Measurements from ENCODE around the gene PPEF1. TPM values are rescaled to one million over a fixed set of nuclear protein-coding genes. Genes with fewer than 3 reads are reported as not detected.

Gene PPEF1
- total RNA-seq, 2 experiments from 2014 or later, result not detected

DNA sequence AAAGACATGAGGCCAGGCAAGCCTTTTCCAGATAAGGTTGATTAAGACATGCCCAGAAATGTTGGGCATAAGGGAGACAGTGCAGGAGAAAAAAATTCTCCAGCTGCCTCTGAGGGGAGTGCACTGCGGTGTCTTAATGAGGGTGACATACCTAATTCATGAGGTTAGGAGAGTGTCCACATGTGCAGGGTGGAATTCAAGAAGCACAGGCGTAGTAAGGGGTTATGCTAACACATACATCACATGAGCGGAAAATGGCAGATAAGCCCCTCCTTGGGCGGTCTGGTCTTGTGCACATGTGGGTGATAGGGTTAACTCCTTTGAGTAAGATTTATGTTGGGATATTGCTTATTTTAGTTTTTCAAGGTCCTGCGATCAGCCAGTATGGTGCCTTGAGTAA, 154.1 kb downstream of the PPEF1 start:
- CTCF ChIA-PET, result no interaction called here
- POLR2A ChIA-PET, result no interaction called here
- Mint-ChIP-seq H3K4me1 (ENCODE audit: low read depth) (peaks cover 3% of the 10 kb centered on the region), H3K4me3 (no peak overlapping the region), H3K27ac (no peak overlapping the region), H3K36me3 (ENCODE audit: low read depth) (no peaks in the 10 kb centered on the region), H3K27me3 (no peaks in the 10 kb centered on the region), H3K9me3 (no peaks in the 10 kb centered on the region)
- ATAC-seq (no peak), DNase-seq (no peak)
- TF ChIP-seq, protein P1, sequence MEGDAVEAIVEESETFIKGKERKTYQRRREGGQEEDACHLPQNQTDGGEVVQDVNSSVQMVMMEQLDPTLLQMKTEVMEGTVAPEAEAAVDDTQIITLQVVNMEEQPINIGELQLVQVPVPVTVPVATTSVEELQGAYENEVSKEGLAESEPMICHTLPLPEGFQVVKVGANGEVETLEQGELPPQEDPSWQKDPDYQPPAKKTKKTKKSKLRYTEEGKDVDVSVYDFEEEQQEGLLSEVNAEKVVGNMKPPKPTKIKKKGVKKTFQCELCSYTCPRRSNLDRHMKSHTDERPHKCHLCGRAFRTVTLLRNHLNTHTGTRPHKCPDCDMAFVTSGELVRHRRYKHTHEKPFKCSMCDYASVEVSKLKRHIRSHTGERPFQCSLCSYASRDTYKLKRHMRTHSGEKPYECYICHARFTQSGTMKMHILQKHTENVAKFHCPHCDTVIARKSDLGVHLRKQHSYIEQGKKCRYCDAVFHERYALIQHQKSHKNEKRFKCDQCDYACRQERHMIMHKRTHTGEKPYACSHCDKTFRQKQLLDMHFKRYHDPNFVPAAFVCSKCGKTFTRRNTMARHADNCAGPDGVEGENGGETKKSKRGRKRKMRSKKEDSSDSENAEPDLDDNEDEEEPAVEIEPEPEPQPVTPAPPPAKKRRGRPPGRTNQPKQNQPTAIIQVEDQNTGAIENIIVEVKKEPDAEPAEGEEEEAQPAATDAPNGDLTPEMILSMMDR (IDR thresholded peaks at IDR 0.05), result no peak
- intact Hi-C loops (cut with micrococcal nuclease), result no loop called here

DNA sequence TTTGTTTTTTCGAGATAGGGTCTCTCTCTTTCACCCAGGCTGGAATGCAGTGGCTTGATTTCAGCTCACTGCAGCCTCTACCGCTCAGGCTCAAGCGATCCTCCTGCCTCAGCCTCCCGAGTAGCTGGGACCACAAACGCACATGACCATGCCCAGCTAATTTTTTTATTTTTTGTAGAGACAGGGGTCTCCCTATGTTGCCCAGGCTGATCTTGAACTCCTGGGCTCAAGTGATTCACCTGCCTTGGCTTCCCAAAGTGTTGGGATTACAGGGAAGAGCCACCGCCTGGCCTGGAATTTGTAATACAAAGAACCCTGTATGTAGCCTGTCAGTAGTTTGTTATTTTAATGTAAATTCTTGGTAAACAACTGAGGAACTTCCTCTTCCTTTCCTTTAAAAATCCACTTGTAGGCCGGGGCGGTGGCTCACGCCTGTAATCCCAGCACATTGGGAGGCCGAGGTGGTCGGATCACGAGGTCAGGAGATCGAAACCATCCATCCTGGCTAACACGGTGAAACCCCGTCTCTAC, 157.0 kb downstream of the PPEF1 start:
- H3K4me3 Mint-ChIP-seq, result no peak overlapping the region
- TF ChIP-seq, protein P1 (IDR thresholded peaks at IDR 0.05), result no peak
- intact Hi-C loops (cut with micrococcal nuclease), result no loop called here
- H3K4me1 Mint-ChIP-seq (ENCODE audit: low read depth), result no peaks in the 10 kb centered on the region
- DNase-seq, result no peak
- no peaks in the 10 kb centered on the region for H3K27me3 Mint-ChIP-seq
- H3K27ac Mint-ChIP-seq, result no peak overlapping the region
- no peaks in the 10 kb centered on the region for H3K36me3 Mint-ChIP-seq (ENCODE audit: low read depth)
- CTCF ChIA-PET, result no interaction called here
- H3K9me3 Mint-ChIP-seq, result no peaks in the 10 kb centered on the region
- POLR2A ChIA-PET, result no interaction called here
- no peak for ATAC-seq

DNA sequence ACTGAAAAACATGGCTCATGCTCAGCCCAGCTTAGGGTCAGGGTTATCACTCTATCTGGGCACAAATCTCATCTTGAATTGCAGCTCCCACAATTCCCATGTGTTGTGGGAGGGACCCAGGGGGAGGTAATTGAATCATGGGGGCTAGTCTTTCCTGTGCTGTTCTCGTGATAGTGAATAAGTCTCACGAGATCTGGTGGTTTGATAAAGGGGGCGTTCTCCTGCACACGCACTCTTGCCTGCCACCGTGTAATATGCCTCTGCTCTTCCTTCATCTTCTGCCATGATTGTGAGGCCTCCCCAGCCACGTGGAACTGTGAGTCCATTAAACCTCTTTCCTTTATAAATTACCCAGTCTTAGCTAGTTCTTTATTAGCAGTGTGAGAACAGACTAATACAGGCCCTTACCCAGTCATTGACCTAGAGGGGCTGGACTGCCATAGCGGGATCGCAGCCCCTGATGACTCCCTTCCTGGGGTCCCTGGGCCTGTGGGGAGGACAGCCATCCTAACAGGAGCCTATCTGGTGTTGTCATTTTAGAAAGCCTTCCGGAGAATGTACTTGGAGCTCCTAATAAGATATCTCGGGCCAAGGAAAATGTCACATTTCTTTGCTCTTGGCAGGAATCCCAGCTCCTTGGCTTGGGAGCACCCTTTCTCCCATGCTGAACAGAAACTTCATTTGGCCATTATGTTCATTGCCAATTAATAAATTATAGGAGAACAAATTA, 163.9 kb downstream of the PPEF1 start:
- ChIA-PET POLR2A (no interaction called here), CTCF (no interaction called here)
- ATAC-seq, result no peak
- no peak overlapping the region for H3K27ac Mint-ChIP-seq
- DNase-seq, result no peak
- no peaks in the 10 kb centered on the region for H3K36me3 Mint-ChIP-seq (ENCODE audit: low read depth)
- H3K4me3 Mint-ChIP-seq, result no peak overlapping the region
- H3K9me3 Mint-ChIP-seq, result no peaks in the 10 kb centered on the region
- TF ChIP-seq, protein P1 (IDR thresholded peaks at IDR 0.05), result no peak
- intact Hi-C loops (cut with micrococcal nuclease), result no loop called here
- H3K4me1 Mint-ChIP-seq (ENCODE audit: low read depth), result peaks cover 8% of the 10 kb centered on the region
- no peaks in the 10 kb centered on the region for H3K27me3 Mint-ChIP-seq

DNA sequence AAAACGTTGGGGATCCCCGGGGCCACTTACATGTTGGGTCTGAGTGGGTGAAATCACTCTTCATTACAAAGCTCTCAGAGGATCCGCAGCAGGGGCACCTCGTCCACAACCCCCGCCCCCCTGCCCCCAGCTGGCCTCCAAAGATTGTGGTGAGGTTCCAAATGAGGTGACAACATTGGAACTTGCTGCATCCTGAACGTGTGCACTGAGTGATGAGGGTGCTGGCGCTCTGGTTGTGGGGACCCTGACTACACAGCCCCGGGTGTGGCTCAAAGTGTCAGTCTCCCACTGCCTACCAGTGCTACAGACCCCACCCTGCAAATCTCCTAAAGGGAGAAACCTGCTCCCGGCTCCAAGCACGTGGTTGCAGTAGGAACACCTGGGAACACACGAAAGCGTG, 164.5 kb downstream of the PPEF1 start:
- Mint-ChIP-seq H3K36me3 (ENCODE audit: low read depth) (no peaks in the 10 kb centered on the region), H3K9me3 (no peaks in the 10 kb centered on the region), H3K27me3 (no peaks in the 10 kb centered on the region), H3K4me1 (ENCODE audit: low read depth) (peaks cover 8% of the 10 kb centered on the region), H3K4me3 (no peak overlapping the region), H3K27ac (no peak overlapping the region)
- no peak for DNase-seq
- TF ChIP-seq, protein P1 (IDR thresholded peaks at IDR 0.05), result no peak
- intact Hi-C loops (cut with micrococcal nuclease), result no loop called here
- POLR2A ChIA-PET, result no interaction called here
- ATAC-seq, result no peak
- CTCF ChIA-PET, result no interaction called here

DNA sequence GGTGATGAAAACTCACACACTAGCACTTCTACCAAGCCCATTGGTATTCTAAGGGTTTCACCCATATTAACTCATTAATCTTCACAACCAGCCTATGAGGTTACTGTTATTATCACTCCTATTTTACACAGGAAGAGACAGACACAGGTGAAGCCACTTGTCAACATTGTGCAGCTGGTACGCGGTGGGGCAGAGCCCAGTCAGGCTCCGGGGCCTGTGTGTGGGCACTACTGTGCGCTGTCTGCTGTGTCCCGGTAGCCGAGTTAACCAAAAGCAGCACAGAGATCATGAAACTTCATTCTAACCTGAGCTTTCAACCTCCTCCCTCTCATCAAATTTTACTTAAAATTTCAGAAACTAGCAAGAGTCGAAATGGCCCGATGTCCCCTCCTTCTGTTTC, 165.2 kb downstream of the PPEF1 start:
- H3K4me1 Mint-ChIP-seq (ENCODE audit: low read depth), result peaks cover 8% of the 10 kb centered on the region
- no peaks in the 10 kb centered on the region for H3K27me3 Mint-ChIP-seq
- no peaks in the 10 kb centered on the region for H3K9me3 Mint-ChIP-seq
- no peak overlapping the region for H3K4me3 Mint-ChIP-seq
- ChIA-PET POLR2A (no interaction called here), CTCF (no interaction called here)
- TF ChIP-seq, protein P1 (IDR thresholded peaks at IDR 0.05), result no peak
- ATAC-seq (no peak), DNase-seq (no peak)
- intact Hi-C loops (cut with micrococcal nuclease), result no loop called here
- peak overlapping the region; percentile 34 for H3K27ac Mint-ChIP-seq
- no peaks in the 10 kb centered on the region for H3K36me3 Mint-ChIP-seq (ENCODE audit: low read depth)

Measured in activated CD8-positive, alpha-beta T cell treated with anti-CD3 and anti-CD28 coated beads for 36 hours (primary cell).